OCI-LY1 (cell line): ENCODE measurements around the gene TMEM132C.
"Not testable (repeated sequence)": the region's sequence is repeated elsewhere in the genome, so short reads cannot be mapped to it uniquely, and the experiment has no call there.

Source experiments
- EZH2 ChIP-seq: fragments of 200-600 bp; sonication (generic), shearing (Covaris generic); IDR thresholded peaks from 2 replicates; pipeline ENCODE4 v1.8.0; 2017; ENCODE audit warnings: borderline replicate concordance, mixed run types, mild to moderate bottlenecking, antibody characterized with exemption, low read length, moderate library complexity, mixed read lengths
- TF ChIP-seq, protein P1 (sequence below): fragments of 200-600 bp; sonication (generic), shearing (Covaris generic); IDR thresholded peaks from 2 replicates; pipeline ENCODE4 v1.5.1; 2017; ENCODE audit warnings: mild to moderate bottlenecking, antibody characterized with exemption, low read length, moderate library complexity, mixed read lengths

GRCh38 chr12:128253829-128254228, 13.1 kb upstream of the TMEM132C start:
- TF ChIP-seq, protein P1, sequence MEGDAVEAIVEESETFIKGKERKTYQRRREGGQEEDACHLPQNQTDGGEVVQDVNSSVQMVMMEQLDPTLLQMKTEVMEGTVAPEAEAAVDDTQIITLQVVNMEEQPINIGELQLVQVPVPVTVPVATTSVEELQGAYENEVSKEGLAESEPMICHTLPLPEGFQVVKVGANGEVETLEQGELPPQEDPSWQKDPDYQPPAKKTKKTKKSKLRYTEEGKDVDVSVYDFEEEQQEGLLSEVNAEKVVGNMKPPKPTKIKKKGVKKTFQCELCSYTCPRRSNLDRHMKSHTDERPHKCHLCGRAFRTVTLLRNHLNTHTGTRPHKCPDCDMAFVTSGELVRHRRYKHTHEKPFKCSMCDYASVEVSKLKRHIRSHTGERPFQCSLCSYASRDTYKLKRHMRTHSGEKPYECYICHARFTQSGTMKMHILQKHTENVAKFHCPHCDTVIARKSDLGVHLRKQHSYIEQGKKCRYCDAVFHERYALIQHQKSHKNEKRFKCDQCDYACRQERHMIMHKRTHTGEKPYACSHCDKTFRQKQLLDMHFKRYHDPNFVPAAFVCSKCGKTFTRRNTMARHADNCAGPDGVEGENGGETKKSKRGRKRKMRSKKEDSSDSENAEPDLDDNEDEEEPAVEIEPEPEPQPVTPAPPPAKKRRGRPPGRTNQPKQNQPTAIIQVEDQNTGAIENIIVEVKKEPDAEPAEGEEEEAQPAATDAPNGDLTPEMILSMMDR: not testable (repeated sequence)
- not testable (repeated sequence) for TF ChIP-seq EZH2
